Fibroblast of skin of right quadriceps (primary cell): ENCODE data around the gene SRP54.
"Not testable (repeated sequence)": the region's sequence is repeated elsewhere in the genome, so short reads cannot be mapped to it uniquely, and the experiment has no call there.

Experiments
- DNase-seq: peaks from one replicate; pipeline ENCODE4 v3.0.0-alpha.2; 2013

Gene SRP54

GRCh38 chr14:35050652-35051051 lies 67.9 kb downstream of the SRP54 start:
- peak; percentile 61 for DNase-seq

- no peak for DNase-seq
These were observed 69.0 kb downstream of the SRP54 start for GRCh38 chr14:35051796-35052195.

- no peak for DNase-seq
These were observed 69.8 kb downstream of the SRP54 start for GRCh38 chr14:35052637-35053036.

- DNase-seq: not testable (repeated sequence)
These were observed 78.5 kb downstream of the SRP54 start for GRCh38 chr14:35061113-35061791.

- not testable (repeated sequence) for DNase-seq
These were observed 82.9 kb downstream of the SRP54 start for GRCh38 chr14:35065731-35066130.

- no peak for DNase-seq
These were observed 85.6 kb downstream of the SRP54 start for GRCh38 chr14:35068238-35069012.

- no peak for DNase-seq
These were observed 89.4 kb downstream of the SRP54 start for GRCh38 chr14:35072226-35072625.

- DNase-seq: no peak
These were observed 90.7 kb downstream of the SRP54 start for GRCh38 chr14:35073486-35073885.

GRCh38 chr14:35078082-35078481 lies 95.3 kb downstream of the SRP54 start:
- no peak for DNase-seq
